ENCODE measurements around the gene NEDD9. TPM values are rescaled to one million over a fixed set of nuclear protein-coding genes. Genes with fewer than 3 reads are reported as not detected.

Gene NEDD9
- total RNA-seq, 4 donors from 2014 or later, result 19.8 to 49.4 (median 35.6) TPM

- no peaks in the 10 kb centered on the region for H3K9me3 ChIP-seq
- no peak for ATAC-seq
- peak overlapping the region in 3 of 4 donors; percentile 1 to 69 (median 61) for H3K4me3 ChIP-seq
- intact Hi-C loops (cut with DNase I; ENCODE audit: low total_unique reads) (no loop called here), in situ Hi-C loops (cut with MboI; ENCODE audit: low sequenced_read_pairs in 4 of 4) (no loop called here)
- no peaks in the 10 kb centered on the region for H3K27me3 ChIP-seq
- H3K27ac ChIP-seq, result peak overlapping the region in 3 of 4 donors; percentile 63 to 84 (median 74)
- no peaks in the 10 kb centered on the region for H3K36me3 ChIP-seq
- TF ChIP-seq CTCF (IDR thresholded peaks at IDR 0.05 in 4 of 5, conservative IDR thresholded peaks at IDR 0.05 in 1 of 5), result no peak
- no peak for TF ChIP-seq POLR2A (IDR thresholded peaks at IDR 0.05)
- H3K4me1 ChIP-seq, result peaks cover 0 to 11% of the 10 kb centered on the region in 2 donors
- no peak for DNase-seq
Measured at GRCh38 chr6:11226005-11226404, 6.5 kb downstream of the NEDD9 start.

- Histone ChIP-seq H3K9me3 (no peaks in the 10 kb centered on the region), H3K27ac (peak overlapping the region; percentile 38 to 84 (median 74)), H3K4me3 (peak overlapping the region in 2 of 4 donors; percentile 33 to 69), H3K36me3 (no peaks in the 10 kb centered on the region), H3K27me3 (no peaks in the 10 kb centered on the region), H3K4me1 (peaks cover 0 to 11% of the 10 kb centered on the region in 2 donors)
- ATAC-seq (no peak), DNase-seq (no peak)
- intact Hi-C loops (cut with DNase I; ENCODE audit: low total_unique reads), result no loop called here
- TF ChIP-seq CTCF (IDR thresholded peaks at IDR 0.05 in 4 of 5, conservative IDR thresholded peaks at IDR 0.05 in 1 of 5), result no peak
- TF ChIP-seq POLR2A (IDR thresholded peaks at IDR 0.05), result no peak
- in situ Hi-C loops (cut with MboI; ENCODE audit: low sequenced_read_pairs in 4 of 4), result no loop called here
Measured at GRCh38 chr6:11224966-11225463, 7.5 kb downstream of the NEDD9 start.

- ATAC-seq, result peak in 1 of 2 donors; percentile 13
- TF ChIP-seq CTCF (IDR thresholded peaks at IDR 0.05 in 4 of 5, conservative IDR thresholded peaks at IDR 0.05 in 1 of 5) (no peak), POLR2A (IDR thresholded peaks at IDR 0.05) (no peak)
- intact Hi-C loops (cut with DNase I; ENCODE audit: low total_unique reads), result no loop called here
- no peaks in the 10 kb centered on the region for H3K36me3 ChIP-seq
- peak overlapping the region; percentile 38 to 84 (median 74) for H3K27ac ChIP-seq
- in situ Hi-C loops (cut with MboI; ENCODE audit: low sequenced_read_pairs in 4 of 4), result no loop called here
- no peak for DNase-seq
- H3K4me3 ChIP-seq, result peak overlapping the region in 3 of 4 donors; percentile 18 to 69 (median 19)
- H3K4me1 ChIP-seq, result peaks cover 0 to 14% of the 10 kb centered on the region in 2 donors
- no peaks in the 10 kb centered on the region for H3K9me3 ChIP-seq
- no peaks in the 10 kb centered on the region for H3K27me3 ChIP-seq
Measured at GRCh38 chr6:11224252-11224965, 8.1 kb downstream of the NEDD9 start.

GRCh38 chr6:11223286-11223864 is 9.1 kb downstream of the NEDD9 start:
- in situ Hi-C loops (cut with MboI; ENCODE audit: low sequenced_read_pairs in 4 of 4) (no loop called here), intact Hi-C loops (cut with DNase I; ENCODE audit: low total_unique reads) (no loop called here)
- H3K4me3 ChIP-seq, result peak overlapping the region in 3 of 4 donors; percentile 5 to 69 (median 18)
- peak overlapping the region; percentile 38 to 84 (median 74) for H3K27ac ChIP-seq
- no peaks in the 10 kb centered on the region for H3K27me3 ChIP-seq
- peaks cover 0 to 16% of the 10 kb centered on the region in 2 donors for H3K4me1 ChIP-seq
- no peaks in the 10 kb centered on the region for H3K36me3 ChIP-seq
- ATAC-seq, result no peak
- TF ChIP-seq CTCF (IDR thresholded peaks at IDR 0.05 in 4 of 5, conservative IDR thresholded peaks at IDR 0.05 in 1 of 5) (no peak), POLR2A (IDR thresholded peaks at IDR 0.05) (no peak)
- no peaks in the 10 kb centered on the region for H3K9me3 ChIP-seq
- DNase-seq, result no peak

Data from gastrocnemius medialis (tissue), 4 donors.